GM19438 (cell line): ENCODE data around the gene SLC35F3.

Experiments used
- ATAC-seq: cut with Tn5 transposase; IDR thresholded peaks from one replicate; pipeline ENCODE4 v1.9.1; 2021; ENCODE audit warnings: low read depth; ENCODE audit not compliant: unreplicated experiment

SLC35F3 gene

DNA sequence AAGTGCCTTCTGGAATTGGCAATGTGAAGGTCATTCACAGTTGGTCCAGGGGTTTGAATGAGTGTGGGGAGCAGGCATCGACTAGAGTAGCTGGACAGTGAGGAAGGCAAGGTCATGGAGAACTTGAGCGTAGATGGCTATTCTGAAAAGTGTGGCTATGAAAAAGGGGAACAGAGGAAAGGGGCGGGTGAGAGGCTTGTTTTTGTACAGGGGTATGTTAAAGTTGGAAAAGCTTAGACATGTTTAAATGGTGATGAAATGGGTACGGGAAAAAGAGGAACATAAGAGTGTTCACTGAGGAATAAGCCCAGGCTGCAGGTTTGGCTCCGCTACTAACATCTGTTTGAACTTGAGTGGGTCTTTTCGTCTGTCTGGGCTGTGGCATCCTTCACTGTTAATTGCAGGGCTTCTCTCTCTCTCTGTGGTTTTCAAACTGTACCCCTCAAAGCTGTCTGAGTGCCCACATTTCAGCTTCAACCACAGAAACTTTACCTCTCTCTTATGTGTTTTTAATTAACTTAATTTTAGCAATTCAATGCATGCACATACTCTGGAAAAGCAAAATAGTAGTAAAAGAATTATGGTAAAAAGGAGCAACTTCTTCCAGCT is 398.0 kb downstream of the SLC35F3 start:
- no peak for ATAC-seq

DNA sequence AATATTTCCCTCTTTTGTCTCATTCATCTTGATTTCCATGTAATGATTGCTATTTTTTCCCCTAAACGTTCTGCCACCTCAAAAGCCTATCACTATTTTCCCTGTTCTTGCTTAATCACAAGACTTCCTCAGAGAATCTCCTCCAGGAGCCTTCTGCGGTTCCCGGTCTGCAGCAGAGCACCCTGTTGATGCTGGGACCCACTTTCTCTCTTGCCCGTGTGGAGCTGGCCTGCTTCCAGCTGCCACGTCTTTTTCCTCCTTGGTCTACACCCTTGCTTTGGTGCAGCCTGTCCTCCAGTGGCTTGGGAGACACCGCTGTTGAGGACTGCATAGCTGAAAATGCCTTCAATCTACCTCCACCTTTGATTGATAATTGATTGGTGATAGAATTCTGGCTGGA is 398.8 kb downstream of the SLC35F3 start:
- ATAC-seq: no peak

DNA sequence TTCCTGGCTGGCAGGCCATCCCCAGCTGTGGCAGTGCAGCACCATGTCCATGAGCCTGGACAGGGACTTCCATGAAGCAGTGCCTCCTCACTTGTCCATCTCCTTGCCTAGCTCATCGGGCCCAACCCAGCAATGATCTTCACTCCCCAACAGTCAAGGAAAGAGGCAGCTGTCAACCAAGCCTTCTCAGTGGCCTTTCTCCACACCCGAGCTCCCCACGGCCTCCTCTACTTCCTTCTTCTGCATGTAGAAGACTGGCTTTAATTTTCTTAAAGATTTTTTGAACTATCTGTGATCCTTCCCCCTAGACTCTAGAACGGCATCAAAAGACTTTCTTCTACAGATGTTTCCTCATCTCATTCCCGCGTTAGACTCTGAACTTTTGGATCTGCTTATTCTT is 403.2 kb downstream of the SLC35F3 start:
- no peak for ATAC-seq

DNA sequence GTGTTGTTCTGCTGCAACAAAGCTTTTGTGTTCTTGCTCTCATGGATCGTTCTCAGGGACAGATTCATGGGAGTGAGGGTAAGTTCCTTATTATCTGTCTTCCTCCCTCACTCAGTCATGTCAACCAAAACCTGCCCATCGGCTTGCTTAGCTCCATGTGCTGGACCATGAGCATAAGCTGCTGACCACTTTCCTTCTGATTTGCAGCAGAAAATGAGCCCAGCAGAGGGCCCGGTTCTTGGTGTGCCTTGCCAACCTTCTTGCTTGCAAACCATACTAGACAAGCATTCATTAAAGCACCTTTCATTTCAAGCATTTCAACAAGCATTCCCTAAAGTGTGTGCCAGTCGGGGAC is 404.7 kb downstream of the SLC35F3 start:
- no peak for ATAC-seq

DNA sequence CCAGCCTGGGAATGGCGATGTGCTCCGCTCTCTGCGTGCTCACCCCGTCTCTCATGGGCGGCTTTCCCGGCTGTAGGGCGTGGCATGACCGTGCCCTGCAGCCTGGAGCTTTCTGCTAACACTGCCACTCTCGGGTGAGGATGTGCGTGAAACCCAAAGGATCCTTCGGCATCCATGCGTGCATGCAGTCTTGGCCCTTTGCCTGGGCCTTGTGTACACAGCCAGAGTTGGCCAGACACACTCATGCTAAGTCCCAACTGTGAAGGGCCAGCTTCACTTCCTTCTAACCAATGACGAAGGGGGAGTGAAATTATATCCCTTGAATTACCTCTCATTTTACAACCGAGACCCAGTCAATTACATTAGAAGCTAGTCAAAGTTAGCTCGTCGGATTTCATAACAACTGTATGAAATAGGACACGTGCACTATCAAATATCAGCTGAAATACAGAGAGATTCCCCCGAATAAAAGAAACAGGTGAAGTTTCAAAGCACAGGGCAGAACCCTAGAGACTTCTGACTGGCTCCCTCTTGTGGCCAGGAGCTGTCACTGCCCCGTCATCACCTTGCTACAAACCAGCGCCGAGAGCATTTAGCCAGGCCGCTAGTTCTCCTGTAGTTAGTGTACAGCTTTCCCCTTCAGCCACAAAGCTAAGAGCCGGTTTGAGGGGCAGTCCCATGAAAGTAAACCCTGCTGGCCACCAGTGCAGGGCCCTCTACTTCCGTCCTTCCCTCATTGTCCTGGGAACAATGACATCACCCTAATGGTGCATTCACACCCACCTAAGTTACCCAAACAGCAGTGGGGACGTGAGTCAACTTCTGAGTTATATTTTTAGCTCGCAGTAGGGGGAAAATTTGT is 405.4 kb downstream of the SLC35F3 start:
- peak; percentile 93 for ATAC-seq

DNA sequence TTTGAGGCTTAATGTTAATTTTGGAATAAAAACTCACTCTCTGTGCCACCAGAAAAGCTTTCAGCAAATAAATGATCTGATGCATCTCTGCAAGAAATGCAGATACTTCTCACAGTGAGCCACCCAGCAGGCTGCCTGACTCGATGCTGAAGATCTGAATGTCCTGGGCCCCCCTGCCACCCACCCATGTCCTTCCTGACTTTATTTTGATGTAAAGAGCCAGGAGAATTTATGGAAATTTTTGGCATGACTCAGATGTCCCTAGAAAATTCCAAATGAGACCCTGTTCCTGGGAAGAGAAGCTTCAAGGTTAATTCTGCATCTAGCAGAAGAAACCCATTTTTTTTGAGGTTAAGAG is 406.0 kb downstream of the SLC35F3 start:
- ATAC-seq: no peak

DNA sequence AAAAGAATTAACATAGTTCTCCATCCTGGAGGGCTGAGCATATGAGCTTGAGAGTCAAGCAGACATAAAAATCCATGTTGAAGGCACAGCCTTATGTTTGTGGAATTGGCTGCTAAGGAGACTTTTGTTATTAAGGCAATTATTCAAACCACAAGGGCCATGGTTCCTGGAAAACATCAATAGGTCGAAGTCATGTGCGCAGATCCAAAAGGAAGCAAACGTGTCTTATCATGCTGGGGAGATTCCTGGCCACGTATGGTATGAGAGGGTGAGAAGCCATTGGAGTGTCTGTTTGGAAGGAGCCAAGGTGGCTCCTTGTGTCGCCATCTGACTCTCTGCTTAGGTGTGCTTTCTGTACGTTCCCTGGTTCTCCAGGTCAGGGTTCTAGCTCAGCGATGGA is 406.9 kb downstream of the SLC35F3 start:
- ATAC-seq: no peak

DNA sequence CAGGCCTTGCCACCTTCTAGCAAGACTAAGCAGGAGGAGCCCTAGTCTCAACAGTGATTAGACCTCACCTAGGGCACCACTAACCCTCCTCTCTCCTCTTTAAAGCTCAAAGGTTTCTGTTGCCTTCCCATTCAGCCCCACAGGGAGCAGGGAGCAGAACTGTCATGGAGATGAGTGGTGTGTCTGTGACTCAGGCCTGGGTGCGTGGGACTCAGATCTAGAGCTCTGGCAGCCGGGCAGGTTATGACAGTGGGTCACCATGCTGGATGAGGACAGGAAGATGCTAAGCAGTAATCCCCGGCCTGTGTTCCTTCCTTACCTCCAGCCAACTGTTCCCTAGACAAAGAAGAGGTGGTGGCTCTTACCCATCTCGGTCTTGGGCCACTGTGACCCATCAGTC is 408.7 kb downstream of the SLC35F3 start:
- ATAC-seq: no peak

DNA sequence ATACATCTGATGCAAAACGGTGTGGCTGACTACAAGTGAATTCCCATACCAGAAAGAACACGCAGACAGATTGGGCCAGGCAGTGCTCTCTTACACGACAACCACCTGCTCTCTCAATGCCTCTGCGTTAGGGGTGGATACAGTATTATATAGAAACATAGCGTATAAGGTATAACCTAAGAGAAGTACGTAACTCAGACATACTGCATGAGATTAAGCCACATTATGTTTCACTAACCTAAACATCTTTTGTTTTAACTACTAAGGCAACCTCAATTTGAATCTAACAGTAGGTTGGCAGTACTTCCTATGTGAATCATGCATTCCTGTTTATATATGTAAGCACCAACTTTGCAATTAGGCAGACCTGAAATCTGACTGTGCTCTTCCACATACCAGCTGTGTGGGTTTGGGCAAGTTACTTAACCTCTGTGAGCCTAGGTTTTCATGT is 410.6 kb downstream of the SLC35F3 start:
- ATAC-seq: no peak

DNA sequence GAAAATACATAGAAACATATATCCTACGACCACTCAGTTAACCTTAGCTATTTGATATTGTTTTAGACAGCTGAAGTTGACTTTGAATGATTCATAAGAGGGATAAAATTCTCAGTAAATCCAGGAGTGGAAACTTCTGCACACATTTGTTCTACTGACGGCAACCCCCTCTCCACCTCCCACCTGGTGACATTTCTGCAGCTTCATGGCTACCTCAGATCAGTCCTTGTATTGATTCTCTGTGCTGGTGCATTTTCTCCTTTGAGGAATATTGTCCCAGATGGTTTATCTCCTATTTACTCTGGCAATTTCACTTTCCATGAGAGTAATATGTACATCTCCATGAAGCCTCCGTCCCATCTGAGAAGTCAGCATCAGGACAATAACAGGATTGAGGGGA is 411.1 kb downstream of the SLC35F3 start:
- ATAC-seq: no peak

DNA sequence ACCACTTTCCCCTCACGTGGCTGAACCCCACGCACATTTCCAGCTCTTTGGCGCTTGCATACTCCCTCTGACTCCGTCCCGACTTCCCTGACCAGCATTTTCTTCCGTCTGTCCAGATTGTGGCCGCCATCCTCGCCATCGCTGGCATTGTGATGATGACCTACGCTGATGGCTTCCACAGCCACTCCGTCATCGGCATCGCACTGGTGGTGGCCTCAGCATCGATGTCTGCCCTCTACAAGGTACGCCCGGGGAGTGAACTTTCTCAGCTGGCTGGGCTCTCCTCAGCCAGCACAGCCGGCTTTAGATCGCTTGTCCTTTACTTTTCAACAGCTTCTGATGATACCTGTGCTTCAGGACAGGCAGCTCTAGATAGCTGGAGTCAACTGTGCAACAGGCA is 412.0 kb downstream of the SLC35F3 start:
- no peak for ATAC-seq

DNA sequence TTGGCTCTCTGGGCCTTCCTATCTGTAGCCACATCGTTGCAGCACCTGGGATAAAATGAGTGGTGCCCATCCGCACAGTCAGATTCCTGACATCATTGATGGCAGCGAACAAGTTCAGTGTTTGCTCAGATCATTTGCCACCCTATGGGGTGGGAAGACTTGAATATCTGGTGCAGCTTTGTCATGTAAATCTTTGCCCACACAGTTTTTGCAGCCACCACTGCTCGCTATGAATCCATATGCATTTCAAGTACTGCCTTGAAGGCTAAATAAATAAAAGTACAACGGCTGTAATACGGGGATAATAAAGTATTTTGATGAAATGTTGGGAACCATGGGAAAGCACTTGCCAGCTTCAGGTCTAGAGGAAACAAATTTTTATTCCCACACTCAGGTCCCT is 412.5 kb downstream of the SLC35F3 start:
- no peak for ATAC-seq

DNA sequence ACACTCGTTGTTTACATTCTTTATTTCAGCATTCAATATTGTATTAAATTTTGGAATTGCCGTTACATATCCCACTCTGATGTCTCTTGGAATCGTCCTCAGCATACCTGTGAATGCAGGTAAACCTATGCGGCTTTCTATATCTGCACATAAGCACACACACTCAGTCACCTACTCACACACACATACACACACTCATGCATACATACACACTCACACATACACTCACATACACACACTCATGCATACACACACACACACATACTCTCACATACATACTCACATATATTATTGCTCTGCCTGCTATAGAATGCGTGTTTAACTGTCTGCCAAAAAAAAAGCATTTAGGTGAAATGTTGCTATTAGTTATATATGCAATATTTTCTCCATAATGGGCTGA is 415.6 kb downstream of the SLC35F3 start:
- no peak for ATAC-seq

DNA sequence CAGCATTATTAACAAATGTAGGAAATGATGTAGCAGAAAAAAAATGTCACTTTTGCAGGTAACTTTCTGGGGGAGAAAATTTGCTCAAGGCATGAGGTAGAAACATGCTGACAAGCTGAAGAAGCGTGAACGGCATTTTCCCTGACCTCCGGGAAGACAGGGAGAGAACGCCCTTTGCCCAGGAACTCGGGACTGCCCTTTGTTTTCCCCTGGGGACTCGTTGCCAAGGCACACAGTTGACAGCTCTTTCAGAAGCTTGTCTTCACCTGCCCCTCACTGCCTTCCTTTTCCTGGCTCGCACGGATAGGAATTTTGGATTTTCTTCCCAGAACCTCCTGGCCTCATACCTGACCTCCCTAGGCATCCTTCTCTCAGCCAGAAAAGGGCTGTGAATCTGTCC is 416.1 kb downstream of the SLC35F3 start:
- ATAC-seq: no peak

DNA sequence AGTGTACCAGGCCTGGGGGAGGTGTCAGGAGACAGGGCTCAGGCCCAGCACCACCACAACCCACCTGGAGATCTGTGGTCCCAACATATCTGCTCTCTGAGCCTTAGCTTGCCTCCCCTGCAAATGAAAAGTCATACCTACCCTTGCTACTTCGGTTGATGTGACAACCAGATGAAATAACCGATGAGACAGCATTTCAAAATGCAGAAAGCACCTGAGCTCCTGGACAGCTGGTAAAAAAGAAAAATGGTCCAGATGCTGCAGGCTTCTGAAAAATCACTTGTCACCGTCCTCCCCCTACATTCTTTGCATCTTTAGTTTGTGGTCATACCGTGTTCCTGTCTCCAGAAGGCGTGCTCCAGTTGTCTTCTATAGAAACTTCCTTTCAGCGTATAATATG is 416.8 kb downstream of the SLC35F3 start:
- no peak for ATAC-seq

DNA sequence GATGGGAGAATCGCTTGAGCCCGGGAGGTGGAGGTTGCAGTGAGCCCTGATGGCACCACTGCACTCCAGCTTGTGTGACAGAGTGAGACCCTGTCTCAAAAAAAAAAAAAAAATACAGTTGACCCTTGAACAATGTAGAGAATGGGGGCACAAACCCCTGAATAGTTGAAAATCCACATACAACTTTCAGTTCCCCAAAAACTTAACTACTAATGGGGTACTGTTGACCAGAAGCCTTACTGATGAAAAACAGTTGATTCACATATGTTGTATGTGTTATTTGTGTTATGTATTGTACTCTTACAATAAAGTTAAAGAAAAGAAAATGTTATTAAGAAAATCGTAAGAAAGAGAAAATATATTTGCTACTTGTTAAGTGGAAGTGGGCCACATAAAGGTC is 417.6 kb downstream of the SLC35F3 start:
- no peak for ATAC-seq

DNA sequence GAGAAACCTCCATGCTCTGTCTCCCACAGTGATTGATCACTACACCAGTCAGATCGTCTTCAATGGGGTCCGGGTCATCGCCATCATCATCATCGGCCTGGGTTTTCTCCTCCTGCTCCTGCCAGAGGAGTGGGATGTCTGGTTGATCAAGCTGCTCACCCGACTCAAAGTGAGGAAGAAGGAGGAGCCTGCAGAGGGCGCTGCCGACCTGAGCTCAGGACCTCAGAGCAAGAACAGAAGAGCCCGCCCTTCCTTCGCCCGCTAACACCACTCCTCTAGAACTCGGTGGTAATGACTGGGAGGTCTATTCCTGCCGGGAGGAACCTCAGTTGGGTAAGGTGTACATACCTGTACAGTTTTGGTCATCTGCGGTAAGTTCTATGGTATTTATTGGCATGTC is 418.5 kb downstream of the SLC35F3 start:
- no peak for ATAC-seq

DNA sequence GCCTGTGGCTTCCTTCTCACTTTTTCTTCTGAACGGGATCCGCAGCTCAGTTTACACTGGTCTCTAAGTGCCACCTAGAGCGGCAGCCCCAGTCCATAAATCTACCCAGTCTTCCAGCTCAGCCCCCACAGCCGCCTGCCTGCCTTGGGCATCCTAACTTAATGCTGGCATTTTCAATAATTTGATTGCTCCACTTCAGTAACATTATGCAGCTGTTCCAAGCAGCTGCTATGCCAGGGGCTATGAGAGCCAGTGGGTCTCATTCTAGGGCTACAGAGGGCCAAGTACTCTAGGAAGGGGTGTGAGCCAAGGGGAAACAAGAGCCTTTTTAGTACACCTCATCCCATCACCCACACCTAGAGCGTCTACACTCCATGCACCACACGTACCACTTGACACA is 420.3 kb downstream of the SLC35F3 start:
- ATAC-seq: no peak

DNA sequence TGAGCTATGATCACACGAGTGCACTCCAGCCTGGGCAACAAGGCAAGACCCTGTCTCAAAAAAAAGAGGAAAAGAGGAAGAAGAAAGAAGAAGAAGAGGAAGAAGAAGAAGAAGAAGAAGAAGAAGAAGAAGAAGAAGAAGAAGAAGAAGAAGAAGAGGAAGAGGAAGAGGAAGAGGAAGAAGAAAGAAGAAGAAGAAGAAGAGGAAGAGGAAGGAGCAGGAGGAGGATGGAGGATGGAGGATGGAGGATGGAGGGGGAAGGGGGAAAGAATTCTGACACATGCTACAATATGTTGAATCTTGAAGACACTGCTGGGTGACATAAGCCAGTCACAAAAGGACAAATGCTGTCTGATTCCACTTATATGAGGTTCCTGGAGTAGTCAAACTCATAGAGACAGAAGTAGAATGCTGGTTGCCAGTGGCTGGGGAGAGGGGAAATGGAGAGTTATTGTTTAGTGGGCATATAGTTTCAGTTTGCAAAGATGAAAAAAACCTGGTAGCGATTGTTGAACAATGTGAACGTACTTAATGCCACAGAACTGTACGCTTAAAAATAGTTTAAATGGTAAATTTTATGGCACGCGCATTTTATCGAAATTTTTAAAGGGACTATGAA is 421.5 kb downstream of the SLC35F3 start:
- ATAC-seq: no peak

DNA sequence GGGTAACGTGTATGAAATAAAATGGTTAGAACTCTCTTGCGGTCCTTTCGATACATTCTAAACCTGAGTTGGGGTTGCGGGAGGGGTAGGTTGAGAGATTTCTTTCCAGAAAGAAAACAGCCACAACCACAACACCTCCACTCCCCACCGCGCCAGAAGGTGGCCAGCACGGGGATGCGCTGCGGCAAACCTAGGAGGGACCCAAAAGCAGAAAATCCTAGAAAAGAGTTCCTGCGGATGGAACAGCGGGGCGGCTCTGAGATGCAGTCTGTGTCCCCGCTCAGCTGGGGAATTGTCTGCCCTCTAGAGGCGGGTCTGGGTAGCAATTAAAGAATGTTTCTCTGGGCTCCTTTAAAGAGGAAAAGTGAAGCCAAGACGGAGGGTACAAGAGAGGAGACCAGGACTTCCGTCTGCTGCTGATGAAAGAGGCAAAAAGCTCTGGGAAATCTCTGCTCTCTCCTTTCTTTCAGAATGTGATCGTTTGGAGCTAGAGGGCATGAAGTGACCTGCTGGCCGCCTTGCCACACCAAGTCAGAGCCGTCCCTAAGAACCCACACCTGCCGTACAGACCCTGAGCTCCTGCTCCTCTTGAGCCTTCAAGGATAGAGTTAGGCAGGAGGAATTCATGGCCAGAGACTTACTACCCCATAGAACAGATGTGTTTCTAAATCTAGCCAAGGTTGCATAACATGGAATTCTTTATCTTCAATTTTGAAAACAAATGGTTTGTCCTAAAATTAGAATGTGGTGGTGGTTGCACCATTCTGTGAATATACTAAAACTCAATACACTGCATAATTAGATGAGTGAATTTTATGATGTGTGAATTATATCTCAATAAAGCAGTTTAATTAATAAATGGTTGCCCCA is 422.3 kb downstream of the SLC35F3 start:
- ATAC-seq: peak; percentile 82

DNA sequence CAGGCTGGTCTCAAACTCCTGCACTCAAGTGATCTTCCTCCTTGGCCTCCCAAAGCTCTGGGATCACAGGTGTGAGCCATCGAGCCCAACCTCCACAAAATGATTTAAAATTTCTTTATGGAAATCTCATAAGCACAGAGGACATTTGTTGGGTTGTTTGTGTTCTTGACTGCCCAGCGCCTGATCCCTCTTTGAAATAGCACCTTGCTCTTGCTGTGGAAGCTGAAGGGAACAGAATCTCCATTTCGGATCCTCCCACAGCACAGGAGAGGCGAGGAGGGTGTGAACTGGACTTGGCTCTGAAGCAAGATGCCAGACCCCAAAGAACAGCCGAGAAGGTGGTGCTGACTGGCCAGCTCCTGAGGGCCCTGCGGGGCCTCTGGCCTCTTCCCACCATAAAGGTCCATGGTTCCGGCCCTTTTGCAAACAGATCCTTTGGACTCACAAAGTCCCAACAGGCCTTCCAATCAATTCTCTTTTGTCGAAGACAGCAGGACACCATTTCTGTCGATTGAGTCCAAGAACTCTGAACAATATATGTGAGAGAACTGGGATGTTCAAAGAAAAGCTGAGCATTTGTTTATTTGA is 423.2 kb downstream of the SLC35F3 start:
- no peak for ATAC-seq
